Transverse colon (tissue), 4 donors: ENCODE data around the gene ATP6AP1. TPM values are rescaled to one million over a fixed set of nuclear protein-coding genes. Genes with fewer than 3 reads are reported as not detected.

ENCODE experiments used
- DNase-seq: peaks from one replicate; pipeline ENCODE4 v3.0.0-alpha.2; 2019
- H3K27ac ChIP-seq, 4 donors: fragments of 200-600 bp; sonication (generic); 2 replicates each; pipeline ENCODE4 v1.5.1; 2016 to 2018; ENCODE audit warnings: inconsistent platforms in 4 of 4
- H3K27me3 ChIP-seq: fragments of 200-600 bp; sonication (generic); 2 replicates; pipeline ENCODE4 v1.5.1; 2017; ENCODE audit warnings: inconsistent platforms
- H3K36me3 ChIP-seq, 4 donors: fragments of 200-600 bp; sonication (generic); 2 replicates each; pipeline ENCODE4 v1.5.1; 2017 to 2019; ENCODE audit warnings: inconsistent platforms in 4 of 4
- H3K4me1 ChIP-seq, 4 donors: fragments of 200-600 bp; sonication (generic); 2 replicates each; pipeline ENCODE4 v1.5.1; 2017 to 2020; ENCODE audit warnings: inconsistent platforms in 4 of 4
- H3K4me3 ChIP-seq, 4 donors: fragments of 200-600 bp; sonication (generic); 1 replicate in 1 of 4; 2 replicates in 3 of 4; pipeline versions ENCODE4 v1.5.1 to v1.6.1; 2017 to 2019; ENCODE audit warnings: inconsistent platforms in 4 of 4
- H3K9me3 ChIP-seq, 2 donors: fragments of 200-600 bp; sonication (generic); 2 replicates each; pipeline ENCODE4 v1.5.1; 2017 to 2019; ENCODE audit warnings: inconsistent platforms in 2 of 2
- CTCF ChIP-seq, 5 experiments: fragments of 200-600 bp in 3 of 5; fragments of 450-650 bp in 2 of 5; sonication (generic) in 3 of 5; IDR thresholded peaks; 1 replicate in 2 of 5; 2 replicates in 3 of 5; pipeline ENCODE4 v1.5.1; 2016 to 2017; ENCODE audit warnings: antibody characterized with exemption in 5 of 5, inconsistent platforms in 3 of 5, mild to moderate bottlenecking in 2 of 5, moderate library complexity in 1 of 5
- EP300 ChIP-seq: sonication (generic); formaldehyde crosslinking; IDR thresholded peaks from one replicate; pipeline ENCODE4 v1.6.1; 2017; ENCODE audit warnings: antibody characterized with exemption, low read depth
- POLR2A ChIP-seq: fragments of 450-650 bp; IDR thresholded peaks from one replicate; pipeline ENCODE4 v1.6.1; 2016; ENCODE audit warnings: antibody characterized with exemption, mild to moderate bottlenecking, moderate library complexity
- POLR2AphosphoS5 ChIP-seq, 3 donors: sonication (generic); formaldehyde crosslinking; IDR thresholded peaks; one replicate each; pipeline ENCODE4 v1.6.1; 2016; ENCODE audit warnings: antibody characterized with exemption in 3 of 3
- WGBS, 2 donors: methylation state at CpG; one replicate each; pipeline ENCODE4 v1.1.5; 2018; ENCODE audit warnings: low coverage in 1 of 2; 5-methylcytosine and 5-hydroxymethylcytosine counted together
- in situ Hi-C, 4 donors: fragments of 200-750 bp; cut with MboI; loops; one replicate each; pipeline versions ENCODE4 v1.15.0 to v1.15.1; 2017; ENCODE audit warnings: low sequenced_read_pairs in 3 of 4, low pct_ligation_motif_present in 1 of 4, low pct_unique_long_range_greater_than_20kb in 1 of 4
- intact Hi-C: fragments of 100-400 bp; cut with DNase I; formaldehyde crosslinking; loops from one replicate; pipeline ENCODE4 v1.15.1; 2023; ENCODE audit warnings: low total_unique reads
- total RNA-seq, 4 donors: library from RNA; depleted of rRNA; stranded (reverse); fragments of >200 nt; gene quantifications; one replicate each; pipeline ENCODE4 v1.1.0, GENCODE V29; 2016

Gene ATP6AP1
- total RNA-seq, 4 donors from 2014 or later, result 26.5 to 118 (median 61.7) TPM

- in situ Hi-C loops (no loop called here), intact Hi-C loops (no loop called here)
- Histone ChIP-seq H3K4me3 (no peak overlapping the region), H3K9me3 (no peaks in the 10 kb centered on the region), H3K27ac (no peak overlapping the region), H3K4me1 (no peaks in the 10 kb centered on the region), H3K36me3 (no peaks in the 10 kb centered on the region), H3K27me3 (no peaks in the 10 kb centered on the region)
- TF ChIP-seq EP300 (no peak), POLR2A (no peak), CTCF (IDR thresholded peaks at IDR 0.05) (no peak), POLR2AphosphoS5 (IDR thresholded peaks at IDR 0.05) (no peak)
- 97% methylated on average over 23 of the region's 23 CpGs; no CpG with 5 or more reads in 1 of the 2 donors for WGBS, 2 donors
- no peak for DNase-seq
Observed at GRCh38 chrX:154468217-154468616, 39.7 kb downstream of the ATP6AP1 start.

DNA sequence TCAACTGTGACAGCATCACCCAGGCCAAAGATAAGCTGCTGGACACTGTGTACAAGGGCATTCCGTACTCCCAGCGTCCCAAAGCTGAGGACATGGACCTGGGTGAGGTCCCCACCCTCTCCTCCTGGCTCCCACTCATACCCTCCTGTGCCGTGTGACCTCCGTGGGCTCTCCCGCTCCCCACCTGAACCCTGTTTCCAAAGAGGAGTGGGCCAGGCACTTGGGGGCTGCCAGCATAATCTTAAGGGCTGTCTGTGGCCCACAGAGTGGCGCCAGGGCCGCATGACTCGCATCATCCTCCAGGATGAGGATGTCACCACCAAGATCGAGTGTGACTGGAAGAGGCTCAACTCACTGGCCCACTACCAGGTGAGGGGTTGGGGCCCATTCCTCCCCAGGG lies 40.6 kb downstream of the ATP6AP1 start:
- 95% methylated on average over 9 of the region's 9 CpGs; no CpG with 5 or more reads in 1 of the 2 donors for WGBS, 2 donors
- no peak overlapping the region for H3K27ac ChIP-seq
- in situ Hi-C loops (no loop called here), intact Hi-C loops (no loop called here)
- H3K27me3 ChIP-seq, result no peaks in the 10 kb centered on the region
- H3K4me1 ChIP-seq, result no peaks in the 10 kb centered on the region
- H3K9me3 ChIP-seq, result no peaks in the 10 kb centered on the region
- no peaks in the 10 kb centered on the region for H3K36me3 ChIP-seq
- TF ChIP-seq POLR2AphosphoS5 (IDR thresholded peaks at IDR 0.05), result no peak
- TF ChIP-seq EP300, result no peak
- no peak for TF ChIP-seq CTCF (IDR thresholded peaks at IDR 0.05)
- TF ChIP-seq POLR2A, result no peak
- H3K4me3 ChIP-seq, result no peak overlapping the region
- DNase-seq, result no peak

DNA sequence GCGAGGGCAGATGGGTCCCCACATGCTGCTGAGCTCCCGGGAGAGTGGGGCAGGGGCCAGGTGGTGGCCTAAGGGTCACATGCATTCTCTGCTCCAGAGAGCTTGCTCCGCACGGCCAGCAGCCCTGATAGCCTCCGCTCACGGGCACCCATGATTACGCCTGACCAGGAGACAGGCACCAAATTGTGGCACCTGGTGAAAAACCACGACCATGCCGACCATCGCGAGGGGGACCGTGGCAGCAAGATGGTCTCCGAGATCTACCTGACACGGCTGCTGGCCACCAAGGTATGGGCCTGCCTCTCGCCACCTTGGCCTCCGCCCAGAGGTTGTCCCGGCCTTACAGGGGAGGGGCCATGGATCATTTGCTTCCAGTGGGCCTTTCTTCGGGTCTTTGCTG lies 41.4 kb downstream of the ATP6AP1 start:
- TF ChIP-seq EP300 (no peak), POLR2AphosphoS5 (IDR thresholded peaks at IDR 0.05) (no peak), POLR2A (no peak), CTCF (IDR thresholded peaks at IDR 0.05) (no peak)
- no peaks in the 10 kb centered on the region for H3K9me3 ChIP-seq
- in situ Hi-C loops, result no loop called here
- no peaks in the 10 kb centered on the region for H3K27me3 ChIP-seq
- H3K4me1 ChIP-seq, result no peaks in the 10 kb centered on the region
- intact Hi-C loops, result no loop called here
- no peak for DNase-seq
- WGBS, 2 donors, result 90% methylated on average over 18 of the region's 18 CpGs; no CpG with 5 or more reads in 1 of the 2 donors
- no peaks in the 10 kb centered on the region for H3K36me3 ChIP-seq
- no peak overlapping the region for H3K4me3 ChIP-seq
- no peak overlapping the region for H3K27ac ChIP-seq

DNA sequence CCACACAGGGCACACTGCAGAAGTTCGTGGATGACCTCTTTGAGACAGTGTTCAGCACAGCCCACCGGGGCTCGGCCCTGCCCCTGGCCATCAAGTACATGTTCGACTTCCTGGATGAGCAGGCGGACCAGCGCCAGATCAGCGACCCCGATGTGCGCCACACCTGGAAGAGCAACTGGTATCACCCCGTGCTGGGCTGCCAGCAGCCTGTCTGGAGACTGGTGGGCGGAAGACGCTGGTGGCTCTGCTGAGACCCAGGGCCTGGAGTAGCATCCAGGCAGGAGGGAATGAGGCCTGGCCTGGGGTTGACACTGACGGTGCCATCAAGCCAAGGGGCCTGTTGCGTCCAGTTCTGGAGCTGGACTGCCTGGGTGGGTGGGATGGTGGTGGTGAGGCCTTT lies 42.0 kb downstream of the ATP6AP1 start:
- intact Hi-C loops, result no loop called here
- Histone ChIP-seq H3K4me1 (no peaks in the 10 kb centered on the region), H3K9me3 (no peaks in the 10 kb centered on the region), H3K36me3 (no peaks in the 10 kb centered on the region), H3K27me3 (no peaks in the 10 kb centered on the region), H3K27ac (no peak overlapping the region), H3K4me3 (no peak overlapping the region)
- in situ Hi-C loops, result no loop called here
- 89% methylated on average over 14 of the region's 14 CpGs; no CpG with 5 or more reads in 1 of the 2 donors for WGBS, 2 donors
- TF ChIP-seq POLR2AphosphoS5 (IDR thresholded peaks at IDR 0.05), result no peak
- TF ChIP-seq CTCF (IDR thresholded peaks at IDR 0.05), result no peak
- TF ChIP-seq POLR2A, result no peak
- no peak for TF ChIP-seq EP300
- no peak for DNase-seq
